Nucleus accumbens (tissue), 56 donors: Measurements from ENCODE around the gene ELAC2.
"Not testable (repeated sequence)": the region's sequence is repeated elsewhere in the genome, so short reads cannot be mapped to it uniquely, and the experiment has no call there.

Source experiments
- DNase-seq, 56 donors: peaks; one replicate each; lab custom pipeline; 2025; lab: John Stamatoyannopoulos, UW

The ELAC2 gene

GRCh38 chr17:12992676-12993075, 25.2 kb downstream of the ELAC2 start:
- DNase-seq: no peak

GRCh38 chr17:12990926-12991325, 26.9 kb downstream of the ELAC2 start:
- no peak for DNase-seq

GRCh38 chr17:12990041-12990808, 27.6 kb downstream of the ELAC2 start:
- DNase-seq: no peak

GRCh38 chr17:12987120-12987519, 30.7 kb downstream of the ELAC2 start:
- no peak for DNase-seq

GRCh38 chr17:12985431-12986293, 32.2 kb downstream of the ELAC2 start:
- DNase-seq: no peak

- DNase-seq: peak in 2 of 56 donors; percentile 8 to 24
Observed at GRCh38 chr17:12983991-12984884, 33.6 kb downstream of the ELAC2 start.

- DNase-seq: no peak
Observed at GRCh38 chr17:12982224-12982623, 35.6 kb downstream of the ELAC2 start.

- no peak for DNase-seq
Observed at GRCh38 chr17:12979826-12980500, 37.9 kb downstream of the ELAC2 start.

GRCh38 chr17:12979246-12979645, 38.6 kb downstream of the ELAC2 start:
- no peak for DNase-seq

- DNase-seq: not testable (repeated sequence)
Observed at GRCh38 chr17:12978787-12979186, 39.0 kb downstream of the ELAC2 start.

GRCh38 chr17:12977008-12977751, 40.6 kb downstream of the ELAC2 start:
- no peak for DNase-seq

GRCh38 chr17:12974005-12974531, 43.8 kb downstream of the ELAC2 start:
- no peak for DNase-seq

- peak in 9 of 56 donors; percentile 4 to 38 (median 13) for DNase-seq
Observed at GRCh38 chr17:12973496-12974004, 44.3 kb downstream of the ELAC2 start.

- no peak for DNase-seq
Observed at GRCh38 chr17:12967962-12968361, 49.9 kb downstream of the ELAC2 start.

GRCh38 chr17:12966413-12966812, 51.4 kb downstream of the ELAC2 start:
- no peak for DNase-seq

- DNase-seq: no peak
Observed at GRCh38 chr17:12965988-12966387, 51.8 kb downstream of the ELAC2 start.

- DNase-seq: no peak
Observed at GRCh38 chr17:12964840-12965239, 53.0 kb downstream of the ELAC2 start.

GRCh38 chr17:12964162-12964561, 53.7 kb downstream of the ELAC2 start:
- DNase-seq: no peak

- DNase-seq: no peak
Observed at GRCh38 chr17:12963505-12963904, 54.3 kb downstream of the ELAC2 start.
